CD4-positive, CD25-positive, alpha-beta regulatory T cell (primary cell): ENCODE measurements around the gene FBP2. TPM values are rescaled to one million over a fixed set of nuclear protein-coding genes. Genes with fewer than 3 reads are reported as not detected.
"Not testable (repeated sequence)": the region's sequence is repeated elsewhere in the genome, so short reads cannot be mapped to it uniquely, and the experiment has no call there.

ENCODE experiments used
- ATAC-seq, 2 donors: fragments of 150-1000 bp; cut with Tn5 transposase; one replicate each; pipeline ENCODE4 v1.10.0; 2021; ENCODE audit warnings: low read depth in 2 of 2, moderate number of reproducible peaks in 2 of 2, moderate library complexity in 1 of 2
- DNase-seq, 3 donors: peaks; one replicate each; pipeline versions ENCODE4 v3.0.0 to v3.0.0-alpha.2; 2012 to 2022; ENCODE audit warnings: mixed read lengths in 1 of 3
- H3K27ac ChIP-seq: one replicate; pipeline ENCODE4 v1.7.0; 2013; ENCODE audit warnings: mild to moderate bottlenecking, low read length; ENCODE audit not compliant: insufficient read depth, poor library complexity, severe bottlenecking
- H3K27me3 ChIP-seq: one replicate; pipeline ENCODE4 v1.7.0; 2013; ENCODE audit warnings: low read length; ENCODE audit not compliant: control insufficient read depth, insufficient read depth
- H3K36me3 ChIP-seq: one replicate; pipeline ENCODE4 v1.7.0; 2013; ENCODE audit warnings: mild to moderate bottlenecking, low read length, moderate library complexity; ENCODE audit not compliant: control insufficient read depth, insufficient read depth
- H3K4me1 ChIP-seq: 2 replicates; pipeline ENCODE4 v1.7.0; 2013; ENCODE audit warnings: mild to moderate bottlenecking, low read length; ENCODE audit not compliant: insufficient read depth, control insufficient read depth, poor library complexity, severe bottlenecking
- H3K4me3 ChIP-seq: one replicate; pipeline ENCODE4 v1.7.0; 2013; ENCODE audit warnings: low read depth, mild to moderate bottlenecking, low read length, moderate library complexity
- H3K9me3 ChIP-seq, 2 experiments: 1 replicate in 1 of 2; 2 replicates in 1 of 2; pipeline ENCODE4 v1.7.0; 2013; ENCODE audit warnings: low read length in 2 of 2, mild to moderate bottlenecking in 1 of 2, moderate library complexity in 1 of 2; ENCODE audit not compliant: control insufficient read depth in 2 of 2
- H3K27ac Mint-ChIP-seq, 3 donors: one replicate each; pipeline ENCODE4 v1.8.0; 2020 to 2022; ENCODE audit warnings: mild to moderate bottlenecking in 3 of 3, mixed read lengths in 3 of 3, moderate library complexity in 2 of 3
- H3K27me3 Mint-ChIP-seq: one replicate; pipeline ENCODE4 v1.8.0; 2022; ENCODE audit warnings: mild to moderate bottlenecking, mixed read lengths
- H3K36me3 Mint-ChIP-seq: one replicate; pipeline ENCODE4 v1.8.0; 2020; ENCODE audit warnings: mixed read lengths
- H3K4me1 Mint-ChIP-seq, 4 donors: one replicate each; pipeline ENCODE4 v1.8.0; 2020 to 2022; ENCODE audit warnings: mixed read lengths in 4 of 4, mild to moderate bottlenecking in 1 of 4
- H3K4me3 Mint-ChIP-seq, 4 donors: one replicate each; pipeline ENCODE4 v1.8.0; 2020 to 2022; ENCODE audit warnings: mild to moderate bottlenecking in 4 of 4, mixed read lengths in 4 of 4, moderate library complexity in 3 of 4
- H3K9me3 Mint-ChIP-seq, 7 donors: one replicate each; pipeline ENCODE4 v1.8.0; 2020 to 2022; ENCODE audit warnings: mixed read lengths in 7 of 7, mild to moderate bottlenecking in 3 of 7, moderate library complexity in 2 of 7
- polyA plus RNA-seq, 4 donors: library from polyadenylated mRNA; unstranded; fragments of 300-500 nt; fragmentation: Illumina TruSeq; gene quantifications; one replicate each; pipeline ENCODE4 v1.2.3, GENCODE V29; 2021
- total RNA-seq: library from RNA; stranded (reverse); gene quantifications from one replicate; pipeline ENCODE4 v1.2.3, GENCODE V29; 2022

FBP2 gene
- total and polyA plus RNA-seq, 5 donors from 2014 or later: not detected

- H3K4me1 Mint-ChIP-seq: no peaks in the 10 kb centered on the region
These were observed 38.9 kb downstream of the FBP2 start, which contains the start of gene PCAT7 for GRCh38 chr9:94554439-94555331. Gene PCAT7 (plus strand): TSS chr9:94555083.

GRCh38 chr9:94554078-94554438 is 39.6 kb downstream of the FBP2 start:
- DNase-seq (no peak), ATAC-seq (no peak)
- Mint-ChIP-seq H3K4me1 (no peaks in the 10 kb centered on the region), H3K36me3 (no peaks in the 10 kb centered on the region), H3K4me3 (no peak overlapping the region), H3K27me3 (peaks cover 16% of the 10 kb centered on the region), H3K27ac (no peak overlapping the region), H3K9me3 (no peaks in the 10 kb centered on the region)
- no peaks in the 10 kb centered on the region for H3K36me3 ChIP-seq
- no peaks in the 10 kb centered on the region for H3K9me3 ChIP-seq
- H3K4me1 ChIP-seq: no peaks in the 10 kb centered on the region
- H3K4me3 ChIP-seq: no peak overlapping the region
- no peak overlapping the region for H3K27ac ChIP-seq
- no peaks in the 10 kb centered on the region for H3K27me3 ChIP-seq

More at GRCh38 chr9:94554439-94555331, 38.9 kb downstream of the FBP2 start, which contains the start of gene PCAT7:
- ATAC-seq (no peak), DNase-seq (peak in 1 of 3 donors; percentile 38)
- Histone ChIP-seq H3K9me3 (no peaks in the 10 kb centered on the region), H3K36me3 (no peaks in the 10 kb centered on the region), H3K27me3 (no peaks in the 10 kb centered on the region), H3K4me3 (no peak within 1 kb of the TSS), H3K27ac (no peak within 1 kb of the TSS), H3K4me1 (no peaks in the 10 kb centered on the region)
- no peak within 1 kb of the TSS for H3K27ac Mint-ChIP-seq
- no peaks in the 10 kb centered on the region for H3K36me3 Mint-ChIP-seq
- peaks cover 16% of the 10 kb centered on the region for H3K27me3 Mint-ChIP-seq
- H3K9me3 Mint-ChIP-seq: no peaks in the 10 kb centered on the region
- no peak within 1 kb of the TSS for H3K4me3 Mint-ChIP-seq

- Histone ChIP-seq H3K36me3 (no peaks in the 10 kb centered on the region), H3K9me3 (no peaks in the 10 kb centered on the region), H3K27ac (no peak overlapping the region), H3K27me3 (no peaks in the 10 kb centered on the region), H3K4me3 (no peak overlapping the region), H3K4me1 (no peaks in the 10 kb centered on the region)
- no peak overlapping the region for H3K4me3 Mint-ChIP-seq
- H3K36me3 Mint-ChIP-seq: no peaks in the 10 kb centered on the region
- no peak for ATAC-seq
- no peak overlapping the region for H3K27ac Mint-ChIP-seq
- H3K9me3 Mint-ChIP-seq: no peaks in the 10 kb centered on the region
- peaks cover 16% of the 10 kb centered on the region for H3K27me3 Mint-ChIP-seq
- H3K4me1 Mint-ChIP-seq: no peaks in the 10 kb centered on the region
- no peak for DNase-seq
These were observed 40.3 kb downstream of the FBP2 start for GRCh38 chr9:94553029-94553938.

- DNase-seq: no peak
- Histone ChIP-seq H3K4me1 (no peaks in the 10 kb centered on the region), H3K4me3 (no peak overlapping the region), H3K36me3 (no peaks in the 10 kb centered on the region), H3K27ac (no peak overlapping the region), H3K27me3 (no peaks in the 10 kb centered on the region), H3K9me3 (no peaks in the 10 kb centered on the region)
- Mint-ChIP-seq H3K9me3 (peaks cover 0 to 2% (median 0%) of the 10 kb centered on the region in 7 donors), H3K36me3 (no peaks in the 10 kb centered on the region), H3K27ac (no peak overlapping the region), H3K4me3 (no peak overlapping the region), H3K27me3 (peaks cover 12% of the 10 kb centered on the region), H3K4me1 (no peaks in the 10 kb centered on the region)
- ATAC-seq: no peak
These were observed 47.7 kb downstream of the FBP2 start for GRCh38 chr9:94545940-94546339.

- not testable (repeated sequence) for ATAC-seq, H3K27ac Mint-ChIP-seq
These were observed 49.3 kb downstream of the FBP2 start for GRCh38 chr9:94544335-94544734.

GRCh38 chr9:94538908-94539307 is 54.7 kb downstream of the FBP2 start:
- Histone ChIP-seq H3K27ac (no peak overlapping the region), H3K9me3 (no peaks in the 10 kb centered on the region), H3K4me1 (no peaks in the 10 kb centered on the region), H3K4me3 (no peak overlapping the region), H3K36me3 (no peaks in the 10 kb centered on the region), H3K27me3 (no peaks in the 10 kb centered on the region)
- H3K27ac Mint-ChIP-seq: no peak overlapping the region
- ATAC-seq (no peak), DNase-seq (no peak)
- no peak overlapping the region for H3K4me3 Mint-ChIP-seq
- H3K36me3 Mint-ChIP-seq: no peaks in the 10 kb centered on the region
- no peaks in the 10 kb centered on the region for H3K4me1 Mint-ChIP-seq
- peaks cover 0 to 5% (median 0%) of the 10 kb centered on the region in 7 donors for H3K9me3 Mint-ChIP-seq
- H3K27me3 Mint-ChIP-seq: peaks cover 11% of the 10 kb centered on the region

More at GRCh38 chr9:94544335-94544734, 49.3 kb downstream of the FBP2 start:
- H3K27ac ChIP-seq, H3K27me3 ChIP-seq, H3K4me3 ChIP-seq, H3K4me1 Mint-ChIP-seq, DNase-seq, H3K4me3 Mint-ChIP-seq, H3K9me3 ChIP-seq, H3K4me1 ChIP-seq, H3K36me3 Mint-ChIP-seq, H3K36me3 ChIP-seq, H3K9me3 Mint-ChIP-seq: not testable (repeated sequence)
- peaks cover 15% of the 10 kb centered on the region for H3K27me3 Mint-ChIP-seq

GRCh38 chr9:94534901-94535300 is 58.7 kb downstream of the FBP2 start:
- no peaks in the 10 kb centered on the region for H3K27me3 ChIP-seq
- no peak overlapping the region for H3K4me3 Mint-ChIP-seq
- H3K9me3 Mint-ChIP-seq: peaks cover 0 to 5% (median 0%) of the 10 kb centered on the region in 7 donors
- H3K4me1 Mint-ChIP-seq: no peaks in the 10 kb centered on the region
- H3K36me3 Mint-ChIP-seq: no peaks in the 10 kb centered on the region
- H3K4me3 ChIP-seq: no peak overlapping the region
- H3K4me1 ChIP-seq: no peaks in the 10 kb centered on the region
- H3K27ac Mint-ChIP-seq: no peak overlapping the region
- peaks cover 24% of the 10 kb centered on the region for H3K27me3 Mint-ChIP-seq
- no peaks in the 10 kb centered on the region for H3K9me3 ChIP-seq
- DNase-seq: no peak
- H3K36me3 ChIP-seq: no peaks in the 10 kb centered on the region
- H3K27ac ChIP-seq: no peak overlapping the region
- no peak for ATAC-seq
